Astrocyte (in vitro differentiated cells and primary cell): ENCODE measurements around the gene SGCD. TPM values are rescaled to one million over a fixed set of nuclear protein-coding genes. Genes with fewer than 3 reads are reported as not detected.

ENCODE experiments used
- DNase-seq: peaks from one replicate; pipeline ENCODE4 v3.0.0-alpha.2; 2010; ENCODE audit warnings: low read depth
- FAIRE-seq: peaks from 2 replicates; lab custom pipeline; 2011; peaks lifted over from hg19 to GRCh38; lab: Jason Lieb, UNC
- H2AFZ ChIP-seq: 2 replicates; pipeline ENCODE4 v1.6.0; 2012; ENCODE audit warnings: low read depth, low read length, inconsistent platforms
- H3K27ac ChIP-seq: 2 replicates; pipeline ENCODE4 v1.5.1; 2011; ENCODE audit warnings: low read depth, low read length, inconsistent platforms
- H3K27me3 ChIP-seq: 2 replicates; pipeline ENCODE4 v1.6.0; 2011; ENCODE audit warnings: low read length, inconsistent platforms; ENCODE audit not compliant: insufficient read depth
- H3K36me3 ChIP-seq: 2 replicates; pipeline ENCODE4 v1.5.1; 2011; ENCODE audit warnings: low read length, inconsistent platforms; ENCODE audit not compliant: insufficient read depth
- H3K4me1 ChIP-seq: 2 replicates; pipeline ENCODE4 v1.5.1; 2011; ENCODE audit warnings: low read length, inconsistent platforms; ENCODE audit not compliant: insufficient read depth
- H3K4me2 ChIP-seq: 2 replicates; pipeline ENCODE4 v1.6.0; 2012; ENCODE audit warnings: low read length, inconsistent platforms
- H3K4me3 ChIP-seq: 2 replicates; pipeline ENCODE4 v1.5.1; 2011; ENCODE audit warnings: low read depth, mild to moderate bottlenecking, low read length, inconsistent platforms; ENCODE audit not compliant: insufficient read depth
- H3K79me2 ChIP-seq: 2 replicates; pipeline ENCODE4 v1.6.0; 2012; ENCODE audit warnings: mild to moderate bottlenecking, low read length, inconsistent platforms; ENCODE audit not compliant: insufficient read depth
- H3K9ac ChIP-seq: 2 replicates; pipeline ENCODE4 v1.6.0; 2012; ENCODE audit warnings: mild to moderate bottlenecking, low read length, inconsistent platforms
- H3K9me3 ChIP-seq: 2 replicates; pipeline ENCODE4 v1.5.1; 2012; ENCODE audit warnings: low read depth, mild to moderate bottlenecking, low read length, inconsistent platforms; ENCODE audit not compliant: insufficient read depth
- H4K20me1 ChIP-seq: 2 replicates; pipeline ENCODE4 v1.6.0; 2012; ENCODE audit warnings: low read length, inconsistent platforms; ENCODE audit not compliant: insufficient read depth
- H3K27ac Mint-ChIP-seq: one replicate; pipeline ENCODE4 v1.8.0; 2021; ENCODE audit warnings: mild to moderate bottlenecking, mixed read lengths; ENCODE audit not compliant: unreplicated experiment
- H3K27me3 Mint-ChIP-seq: one replicate; pipeline ENCODE4 v1.8.0; 2021; ENCODE audit warnings: low read depth, mixed read lengths; ENCODE audit not compliant: unreplicated experiment
- H3K36me3 Mint-ChIP-seq: one replicate; pipeline ENCODE4 v1.8.0; 2021; ENCODE audit warnings: low read depth, mixed read lengths; ENCODE audit not compliant: unreplicated experiment
- H3K4me1 Mint-ChIP-seq: one replicate; pipeline ENCODE4 v1.8.0; 2021; ENCODE audit warnings: low read depth, mixed read lengths; ENCODE audit not compliant: unreplicated experiment
- H3K4me3 Mint-ChIP-seq: one replicate; pipeline ENCODE4 v1.8.0; 2021; ENCODE audit warnings: mild to moderate bottlenecking, moderate library complexity, mixed read lengths; ENCODE audit not compliant: unreplicated experiment
- H3K9me3 Mint-ChIP-seq: one replicate; pipeline ENCODE4 v1.8.0; 2021; ENCODE audit warnings: mild to moderate bottlenecking, mixed read lengths; ENCODE audit not compliant: unreplicated experiment
- EZH2 ChIP-seq: IDR thresholded peaks from 2 replicates; pipeline ENCODE4 v1.6.1; 2012; ENCODE audit warnings: mild to moderate bottlenecking, low read length, inconsistent platforms; ENCODE audit not compliant: insufficient read depth
- total RNA-seq: library from RNA; stranded (reverse); gene quantifications from 2 replicates; pipeline ENCODE4 v1.2.1, GENCODE V29; 2021
- TF ChIP-seq, protein P1 (sequence below): IDR thresholded peaks from 2 replicates; pipeline ENCODE4 v1.5.1; 2011; ENCODE audit warnings: low read depth, mild to moderate bottlenecking, inconsistent platforms, low read length, moderate library complexity; ENCODE audit not compliant: insufficient read depth

Gene SGCD
- total RNA-seq, 1 donor from 2014 or later = 2.9 TPM

DNA sequence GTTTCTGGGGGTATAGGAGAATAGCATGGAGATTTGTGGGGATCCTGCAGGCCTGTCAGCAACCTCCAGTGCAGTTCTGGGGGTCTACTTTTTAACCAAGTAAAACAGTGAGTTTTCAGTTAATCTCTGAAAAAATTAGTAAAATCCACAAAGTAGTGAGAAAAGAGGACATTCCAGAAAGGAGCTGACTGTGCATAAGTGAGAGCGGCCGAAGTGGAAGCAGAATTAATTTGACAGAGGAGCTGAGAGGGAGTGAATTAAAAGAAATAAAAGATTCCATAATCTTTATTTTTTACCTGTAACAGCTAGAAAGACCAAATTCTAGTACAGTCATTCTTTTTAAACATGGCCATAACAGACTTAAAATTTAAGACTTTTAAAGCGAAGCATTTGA lies 149.2 kb downstream of the SGCD start:
- H3K9me3 ChIP-seq = no peaks in the 10 kb centered on the region
- H3K4me3 ChIP-seq = peak overlapping the region; percentile 21
- H3K27me3 ChIP-seq = no peaks in the 10 kb centered on the region
- H3K36me3 ChIP-seq = no peaks in the 10 kb centered on the region
- H3K27ac ChIP-seq = peak overlapping the region; percentile 71
- Mint-ChIP-seq H3K4me3 (peak overlapping the region; percentile 42), H3K4me1 (peaks cover 60% of the 10 kb centered on the region), H3K9me3 (peaks cover under 1% of the 10 kb centered on the region), H3K27me3 (no peaks in the 10 kb centered on the region), H3K27ac (peak overlapping the region; percentile 92), H3K36me3 (no peaks in the 10 kb centered on the region)
- peak overlapping the region; percentile 34 for H3K9ac ChIP-seq
- H3K79me2 ChIP-seq = no peaks in the 10 kb centered on the region
- DNase-seq (no peak), FAIRE-seq (no peak)
- no peak overlapping the region for H2AFZ ChIP-seq
- TF ChIP-seq, protein P1, sequence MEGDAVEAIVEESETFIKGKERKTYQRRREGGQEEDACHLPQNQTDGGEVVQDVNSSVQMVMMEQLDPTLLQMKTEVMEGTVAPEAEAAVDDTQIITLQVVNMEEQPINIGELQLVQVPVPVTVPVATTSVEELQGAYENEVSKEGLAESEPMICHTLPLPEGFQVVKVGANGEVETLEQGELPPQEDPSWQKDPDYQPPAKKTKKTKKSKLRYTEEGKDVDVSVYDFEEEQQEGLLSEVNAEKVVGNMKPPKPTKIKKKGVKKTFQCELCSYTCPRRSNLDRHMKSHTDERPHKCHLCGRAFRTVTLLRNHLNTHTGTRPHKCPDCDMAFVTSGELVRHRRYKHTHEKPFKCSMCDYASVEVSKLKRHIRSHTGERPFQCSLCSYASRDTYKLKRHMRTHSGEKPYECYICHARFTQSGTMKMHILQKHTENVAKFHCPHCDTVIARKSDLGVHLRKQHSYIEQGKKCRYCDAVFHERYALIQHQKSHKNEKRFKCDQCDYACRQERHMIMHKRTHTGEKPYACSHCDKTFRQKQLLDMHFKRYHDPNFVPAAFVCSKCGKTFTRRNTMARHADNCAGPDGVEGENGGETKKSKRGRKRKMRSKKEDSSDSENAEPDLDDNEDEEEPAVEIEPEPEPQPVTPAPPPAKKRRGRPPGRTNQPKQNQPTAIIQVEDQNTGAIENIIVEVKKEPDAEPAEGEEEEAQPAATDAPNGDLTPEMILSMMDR = no peak
- no peak for TF ChIP-seq EZH2
- peaks cover 34% of the 10 kb centered on the region for H3K4me1 ChIP-seq
- peak overlapping the region; percentile 78 for H3K4me2 ChIP-seq
- H4K20me1 ChIP-seq = no peaks in the 10 kb centered on the region

DNA sequence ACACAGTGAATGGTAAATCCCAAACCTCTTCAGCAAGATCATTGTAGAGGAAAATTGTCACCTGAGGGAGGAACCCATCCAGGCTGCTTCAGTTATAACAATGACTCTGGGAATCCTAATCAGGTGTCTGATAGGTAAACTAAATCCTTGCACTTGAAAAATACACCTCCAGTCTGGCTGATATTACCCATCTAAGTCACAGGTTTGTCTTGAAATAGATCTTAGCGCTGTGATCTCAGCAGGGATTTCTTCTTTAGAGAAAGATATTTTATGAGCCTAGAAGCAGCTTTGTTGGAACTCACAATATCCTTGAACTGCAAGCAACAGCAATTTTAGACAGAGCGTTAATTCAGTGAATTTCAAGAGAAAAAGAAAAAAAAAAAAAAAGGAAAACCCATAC lies 149.7 kb downstream of the SGCD start:
- peaks cover 63% of the 10 kb centered on the region for H3K4me1 Mint-ChIP-seq
- Histone ChIP-seq H3K4me2 (peak overlapping the region; percentile 78), H3K4me1 (peaks cover 34% of the 10 kb centered on the region), H3K9ac (no peak overlapping the region), H3K4me3 (no peak overlapping the region), H3K36me3 (no peaks in the 10 kb centered on the region), H3K79me2 (no peaks in the 10 kb centered on the region), H3K27ac (no peak overlapping the region), H3K9me3 (no peaks in the 10 kb centered on the region), H3K27me3 (no peaks in the 10 kb centered on the region), H4K20me1 (no peaks in the 10 kb centered on the region), H2AFZ (no peak overlapping the region)
- TF ChIP-seq, protein P1 = no peak
- TF ChIP-seq EZH2 = no peak
- no peaks in the 10 kb centered on the region for H3K36me3 Mint-ChIP-seq
- peak overlapping the region; percentile 92 for H3K27ac Mint-ChIP-seq
- peaks cover 1% of the 10 kb centered on the region for H3K9me3 Mint-ChIP-seq
- FAIRE-seq (no peak), DNase-seq (no peak)
- H3K4me3 Mint-ChIP-seq = no peak overlapping the region
- H3K27me3 Mint-ChIP-seq = no peaks in the 10 kb centered on the region

DNA sequence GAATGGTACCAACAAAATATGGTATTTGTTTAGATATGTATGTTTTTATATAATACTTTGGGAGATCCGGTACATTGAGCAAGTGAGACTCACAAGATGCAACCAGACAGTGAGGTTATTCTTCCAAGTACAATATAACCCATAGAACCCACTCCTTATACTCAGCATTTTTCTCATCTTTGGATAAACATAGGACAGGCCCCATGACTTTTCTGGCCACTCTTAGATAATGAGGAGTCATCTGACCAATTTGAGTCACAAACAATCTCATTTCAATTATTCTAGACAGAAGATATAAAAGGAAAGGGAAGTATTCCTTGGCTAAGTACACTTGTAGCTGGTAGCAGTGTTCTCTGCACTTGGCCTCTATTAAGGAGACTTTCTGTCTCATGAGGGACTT lies 150.2 kb downstream of the SGCD start:
- Histone ChIP-seq H3K4me3 (no peak overlapping the region), H3K27me3 (no peaks in the 10 kb centered on the region), H3K9me3 (no peaks in the 10 kb centered on the region), H3K79me2 (no peaks in the 10 kb centered on the region), H4K20me1 (no peaks in the 10 kb centered on the region), H3K36me3 (no peaks in the 10 kb centered on the region), H3K9ac (no peak overlapping the region), H3K4me1 (peaks cover 34% of the 10 kb centered on the region), H2AFZ (no peak overlapping the region), H3K4me2 (no peak overlapping the region), H3K27ac (no peak overlapping the region)
- no peaks in the 10 kb centered on the region for H3K27me3 Mint-ChIP-seq
- DNase-seq (no peak), FAIRE-seq (no peak)
- peaks cover 1% of the 10 kb centered on the region for H3K9me3 Mint-ChIP-seq
- TF ChIP-seq, protein P1 = no peak
- no peak for TF ChIP-seq EZH2
- H3K4me3 Mint-ChIP-seq = no peak overlapping the region
- H3K36me3 Mint-ChIP-seq = no peaks in the 10 kb centered on the region
- peak overlapping the region; percentile 92 for H3K27ac Mint-ChIP-seq
- H3K4me1 Mint-ChIP-seq = peaks cover 68% of the 10 kb centered on the region
